SK-N-SH treated with all-trans-retinoic acid at 6 μM for 48 hours (cell line): ENCODE measurements around the gene GADD45B.

Experiments used
- GLIS3 ChIP-seq: fragments of 250-450 bp; sonication (Bioruptor Pico); IDR thresholded peaks from 2 replicates; pipeline ENCODE4 v1.5.0; 2020; ENCODE audit warnings: mild to moderate bottlenecking, moderate library complexity
- ISL1 ChIP-seq: fragments of 250-450 bp; sonication (Bioruptor Pico); IDR thresholded peaks from 2 replicates; pipeline ENCODE4 v2.1.2; 2022; ENCODE audit warnings: mild to moderate bottlenecking, moderate library complexity
- PPARA ChIP-seq: fragments of 250-450 bp; sonication (Bioruptor Pico); IDR thresholded peaks from 2 replicates; pipeline ENCODE4 v1.5.0; 2020; ENCODE audit warnings: mild to moderate bottlenecking, borderline replicate concordance
- RARB ChIP-seq: fragments of 250-450 bp; sonication (Bioruptor Pico); IDR thresholded peaks from 2 replicates; pipeline ENCODE4 v1.8.0; 2021; ENCODE audit warnings: mild to moderate bottlenecking, moderate library complexity
- ZFP3 ChIP-seq: fragments of 250-450 bp; sonication (Bioruptor Pico); IDR thresholded peaks from 2 replicates; pipeline ENCODE4 v1.5.0; 2020; ENCODE audit warnings: mild to moderate bottlenecking, moderate library complexity
- ZFP30 ChIP-seq: fragments of 450-650 bp; formaldehyde crosslinking; IDR thresholded peaks from 2 replicates; pipeline ENCODE4 v1.5.0; 2022; ENCODE audit warnings: mild to moderate bottlenecking, moderate library complexity
- ZNF565 ChIP-seq: fragments of 450-650 bp; formaldehyde crosslinking; conservative IDR thresholded peaks from 2 replicates; pipeline ENCODE4 v1.5.0; 2020; ENCODE audit warnings: low read depth, mild to moderate bottlenecking, moderate library complexity
- ZNF70 ChIP-seq: fragments of 450-650 bp; formaldehyde crosslinking; IDR thresholded peaks from 2 replicates; pipeline ENCODE4 v1.5.0; 2020; ENCODE audit warnings: mild to moderate bottlenecking, moderate library complexity
- ZNF8 ChIP-seq: fragments of 450-650 bp; formaldehyde crosslinking; IDR thresholded peaks from 2 replicates; pipeline ENCODE4 v1.5.0; 2020; ENCODE audit warnings: mild to moderate bottlenecking, moderate library complexity
- TF ChIP-seq, protein P1 (sequence below): fragments of 250-450 bp; sonication (Bioruptor Pico); IDR thresholded peaks from 2 replicates; pipeline ENCODE4 v1.8.0; 2020; ENCODE audit warnings: mild to moderate bottlenecking, moderate library complexity, borderline replicate concordance
- TF ChIP-seq, protein P2 (sequence below): fragments of 250-450 bp; sonication (Bioruptor Pico); IDR thresholded peaks from 2 replicates; pipeline ENCODE4 v1.8.0; 2021; ENCODE audit warnings: low read depth, mild to moderate bottlenecking, moderate library complexity, borderline replicate concordance
- TF ChIP-seq, protein P3 (sequence below): fragments of 250-450 bp; sonication (Bioruptor Pico); IDR thresholded peaks from 2 replicates; pipeline ENCODE4 v1.5.1; 2021; ENCODE audit warnings: mild to moderate bottlenecking, moderate library complexity
- TF ChIP-seq, protein P4 (sequence below): fragments of 250-450 bp; sonication (Bioruptor Pico); IDR thresholded peaks from 2 replicates; pipeline ENCODE4 v1.5.1; 2020; ENCODE audit warnings: low read depth, mild to moderate bottlenecking, moderate library complexity

DNA sequence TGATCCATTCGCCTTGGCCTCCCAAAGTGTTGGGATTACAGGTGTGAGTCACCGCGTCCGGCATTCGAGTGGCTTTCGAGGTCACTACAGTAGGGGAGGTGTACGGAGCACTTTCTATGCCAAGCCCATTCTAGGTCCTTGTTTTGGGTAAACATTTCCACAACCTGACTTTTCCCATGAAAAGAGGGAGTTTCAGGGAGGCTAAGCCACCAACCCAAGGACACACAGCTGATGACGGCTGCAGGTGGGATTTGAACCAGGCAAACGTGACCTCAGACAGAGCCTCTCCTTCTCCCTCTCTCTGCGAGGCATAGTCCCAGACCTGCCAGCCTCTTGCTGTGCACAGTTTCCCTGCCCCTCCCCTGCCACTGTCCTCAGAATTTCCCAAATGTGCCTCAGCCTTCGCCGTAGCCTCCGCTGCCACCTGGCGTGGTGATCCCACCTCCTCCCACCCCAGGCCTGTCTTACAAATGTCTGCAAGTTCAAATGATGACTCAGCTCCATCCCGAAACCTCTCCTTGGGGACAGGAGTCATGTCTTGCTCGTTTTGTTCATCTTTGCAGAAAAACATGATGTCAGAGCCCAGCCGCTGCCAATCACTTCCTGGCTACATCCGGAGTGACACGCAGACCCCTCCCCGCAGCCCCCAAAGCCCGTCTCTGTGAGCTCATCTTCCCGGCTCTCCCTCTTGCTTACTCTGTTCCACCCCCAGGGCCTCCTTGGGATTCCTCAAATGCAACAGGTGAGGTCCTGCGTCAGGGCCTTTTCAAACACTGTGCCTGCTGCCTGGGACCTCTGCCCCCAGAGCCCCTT is 6.6 kb upstream of the GADD45B start:
- TF ChIP-seq ZNF70 (CRISPR knock-in tag), result no peak
- no peak for TF ChIP-seq ZNF565
- TF ChIP-seq, protein P1, sequence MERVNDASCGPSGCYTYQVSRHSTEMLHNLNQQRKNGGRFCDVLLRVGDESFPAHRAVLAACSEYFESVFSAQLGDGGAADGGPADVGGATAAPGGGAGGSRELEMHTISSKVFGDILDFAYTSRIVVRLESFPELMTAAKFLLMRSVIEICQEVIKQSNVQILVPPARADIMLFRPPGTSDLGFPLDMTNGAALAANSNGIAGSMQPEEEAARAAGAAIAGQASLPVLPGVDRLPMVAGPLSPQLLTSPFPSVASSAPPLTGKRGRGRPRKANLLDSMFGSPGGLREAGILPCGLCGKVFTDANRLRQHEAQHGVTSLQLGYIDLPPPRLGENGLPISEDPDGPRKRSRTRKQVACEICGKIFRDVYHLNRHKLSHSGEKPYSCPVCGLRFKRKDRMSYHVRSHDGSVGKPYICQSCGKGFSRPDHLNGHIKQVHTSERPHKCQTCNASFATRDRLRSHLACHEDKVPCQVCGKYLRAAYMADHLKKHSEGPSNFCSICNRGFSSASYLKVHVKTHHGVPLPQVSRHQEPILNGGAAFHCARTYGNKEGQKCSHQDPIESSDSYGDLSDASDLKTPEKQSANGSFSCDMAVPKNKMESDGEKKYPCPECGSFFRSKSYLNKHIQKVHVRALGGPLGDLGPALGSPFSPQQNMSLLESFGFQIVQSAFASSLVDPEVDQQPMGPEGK (CRISPR knock-in tag), result no peak
- TF ChIP-seq ZFP3 (CRISPR knock-in tag), result no peak
- no peak for TF ChIP-seq RARB (CRISPR knock-in tag)
- TF ChIP-seq, protein P2, sequence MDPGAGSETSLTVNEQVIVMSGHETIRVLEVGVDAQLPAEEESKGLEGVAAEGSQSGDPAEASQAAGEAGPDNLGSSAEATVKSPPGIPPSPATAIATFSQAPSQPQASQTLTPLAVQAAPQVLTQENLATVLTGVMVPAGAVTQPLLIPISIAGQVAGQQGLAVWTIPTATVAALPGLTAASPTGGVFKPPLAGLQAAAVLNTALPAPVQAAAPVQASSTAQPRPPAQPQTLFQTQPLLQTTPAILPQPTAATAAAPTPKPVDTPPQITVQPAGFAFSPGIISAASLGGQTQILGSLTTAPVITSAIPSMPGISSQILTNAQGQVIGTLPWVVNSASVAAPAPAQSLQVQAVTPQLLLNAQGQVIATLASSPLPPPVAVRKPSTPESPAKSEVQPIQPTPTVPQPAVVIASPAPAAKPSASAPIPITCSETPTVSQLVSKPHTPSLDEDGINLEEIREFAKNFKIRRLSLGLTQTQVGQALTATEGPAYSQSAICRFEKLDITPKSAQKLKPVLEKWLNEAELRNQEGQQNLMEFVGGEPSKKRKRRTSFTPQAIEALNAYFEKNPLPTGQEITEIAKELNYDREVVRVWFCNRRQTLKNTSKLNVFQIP (CRISPR knock-in tag), result no peak
- no peak for TF ChIP-seq GLIS3
- no peak for TF ChIP-seq ZNF8
- TF ChIP-seq, protein P3, sequence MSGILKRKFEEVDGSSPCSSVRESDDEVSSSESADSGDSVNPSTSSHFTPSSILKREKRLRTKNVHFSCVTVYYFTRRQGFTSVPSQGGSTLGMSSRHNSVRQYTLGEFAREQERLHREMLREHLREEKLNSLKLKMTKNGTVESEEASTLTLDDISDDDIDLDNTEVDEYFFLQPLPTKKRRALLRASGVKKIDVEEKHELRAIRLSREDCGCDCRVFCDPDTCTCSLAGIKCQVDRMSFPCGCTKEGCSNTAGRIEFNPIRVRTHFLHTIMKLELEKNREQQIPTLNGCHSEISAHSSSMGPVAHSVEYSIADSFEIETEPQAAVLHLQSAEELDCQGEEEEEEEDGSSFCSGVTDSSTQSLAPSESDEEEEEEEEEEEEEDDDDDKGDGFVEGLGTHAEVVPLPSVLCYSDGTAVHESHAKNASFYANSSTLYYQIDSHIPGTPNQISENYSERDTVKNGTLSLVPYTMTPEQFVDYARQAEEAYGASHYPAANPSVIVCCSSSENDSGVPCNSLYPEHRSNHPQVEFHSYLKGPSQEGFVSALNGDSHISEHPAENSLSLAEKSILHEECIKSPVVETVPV (CRISPR knock-in tag), result no peak
- TF ChIP-seq ZFP30 (CRISPR knock-in tag), result no peak
- TF ChIP-seq, protein P4, sequence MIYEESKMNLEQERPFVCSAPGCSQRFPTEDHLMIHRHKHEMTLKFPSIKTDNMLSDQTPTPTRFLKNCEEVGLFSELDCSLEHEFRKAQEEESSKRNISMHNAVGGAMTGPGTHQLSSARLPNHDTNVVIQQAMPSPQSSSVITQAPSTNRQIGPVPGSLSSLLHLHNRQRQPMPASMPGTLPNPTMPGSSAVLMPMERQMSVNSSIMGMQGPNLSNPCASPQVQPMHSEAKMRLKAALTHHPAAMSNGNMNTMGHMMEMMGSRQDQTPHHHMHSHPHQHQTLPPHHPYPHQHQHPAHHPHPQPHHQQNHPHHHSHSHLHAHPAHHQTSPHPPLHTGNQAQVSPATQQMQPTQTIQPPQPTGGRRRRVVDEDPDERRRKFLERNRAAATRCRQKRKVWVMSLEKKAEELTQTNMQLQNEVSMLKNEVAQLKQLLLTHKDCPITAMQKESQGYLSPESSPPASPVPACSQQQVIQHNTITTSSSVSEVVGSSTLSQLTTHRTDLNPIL (CRISPR knock-in tag), result no peak
- TF ChIP-seq PPARA (CRISPR knock-in tag), result no peak
- no peak for TF ChIP-seq ISL1 (CRISPR knock-in tag)
